ENCODE data around the gene RNF220.

RNF220 gene

GRCh38 chr1:44616284-44616990, 211.4 kb downstream of the RNF220 start:
- no peak for DNase-seq

DNA sequence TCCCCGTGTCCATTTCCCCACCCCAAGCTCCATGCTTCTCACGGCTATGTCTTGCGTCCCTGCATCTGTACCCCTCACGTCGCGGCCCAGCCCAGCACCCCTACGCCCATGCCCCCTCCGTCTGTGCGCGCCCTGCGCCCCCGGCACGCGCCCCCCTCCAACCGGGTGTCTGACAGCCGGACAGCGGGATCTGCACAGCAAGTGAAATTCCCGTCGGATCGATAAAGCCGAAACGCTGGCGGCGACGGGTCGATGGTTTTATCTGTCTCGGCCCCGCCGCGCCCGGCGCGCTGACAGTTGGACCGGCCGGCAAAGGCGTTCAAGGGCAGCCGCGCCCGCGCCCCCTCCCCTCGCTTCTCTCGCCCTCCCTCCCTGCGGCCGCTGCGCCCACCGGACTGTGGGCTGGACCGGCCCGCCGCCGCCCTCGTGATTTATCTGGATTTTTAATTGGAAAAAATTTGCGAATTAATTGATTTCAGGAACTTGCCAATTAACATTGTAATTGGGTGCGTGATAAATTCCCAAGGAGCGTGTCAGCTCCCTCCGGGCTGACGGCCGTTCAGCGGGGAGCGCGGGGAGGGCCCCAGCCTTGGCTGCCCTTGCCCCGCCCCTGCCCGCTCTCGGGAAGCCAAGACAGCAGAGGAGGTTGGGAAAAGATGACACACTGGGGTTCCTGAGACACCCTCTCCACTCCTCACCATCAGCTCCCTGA, 212.1 kb downstream of the RNF220 start:
- peak; percentile 88 for DNase-seq

DNA sequence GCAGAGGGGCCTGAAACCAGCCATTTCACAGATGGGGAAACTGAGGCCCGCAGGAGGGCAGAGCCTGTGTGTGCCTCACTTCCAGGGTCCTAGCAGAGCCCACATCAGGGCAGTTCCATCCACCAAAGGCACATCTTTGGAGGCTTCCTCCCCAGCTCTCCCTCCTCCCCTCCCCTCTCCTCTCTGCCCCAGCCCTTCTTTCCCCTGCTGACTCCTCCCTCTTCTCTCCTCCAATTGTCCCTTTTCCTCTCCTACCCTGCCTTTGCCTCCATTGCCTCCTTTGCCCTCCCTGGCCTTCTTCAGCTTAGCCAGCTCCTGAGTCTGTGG, 212.6 kb downstream of the RNF220 start:
- no peak for DNase-seq

- peak; percentile 98 for DNase-seq
Observed at GRCh38 chr1:44619261-44619900, 214.3 kb downstream of the RNF220 start.

DNA sequence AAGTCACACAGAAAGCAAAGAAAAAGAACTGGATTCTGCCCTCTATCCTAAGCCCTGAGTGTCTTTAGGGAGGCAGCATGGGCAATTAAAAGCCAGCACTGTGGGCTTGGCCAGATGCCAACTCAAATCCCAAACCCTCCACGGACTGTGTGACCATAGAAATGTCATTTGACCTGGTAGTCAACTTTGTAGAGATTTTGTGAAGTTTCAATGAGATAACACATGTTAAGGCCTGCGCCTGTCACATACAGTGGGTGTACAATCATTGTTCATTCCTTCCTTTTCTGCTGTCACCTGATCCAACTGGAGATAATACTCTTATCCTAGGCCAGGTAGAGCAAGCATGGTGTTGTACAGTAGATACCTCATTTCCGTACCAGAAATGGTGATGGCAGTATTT, 215.0 kb downstream of the RNF220 start:
- no peak for DNase-seq

- DNase-seq = peak; percentile 67
Observed at GRCh38 chr1:44621841-44622286, 216.8 kb downstream of the RNF220 start.

DNA sequence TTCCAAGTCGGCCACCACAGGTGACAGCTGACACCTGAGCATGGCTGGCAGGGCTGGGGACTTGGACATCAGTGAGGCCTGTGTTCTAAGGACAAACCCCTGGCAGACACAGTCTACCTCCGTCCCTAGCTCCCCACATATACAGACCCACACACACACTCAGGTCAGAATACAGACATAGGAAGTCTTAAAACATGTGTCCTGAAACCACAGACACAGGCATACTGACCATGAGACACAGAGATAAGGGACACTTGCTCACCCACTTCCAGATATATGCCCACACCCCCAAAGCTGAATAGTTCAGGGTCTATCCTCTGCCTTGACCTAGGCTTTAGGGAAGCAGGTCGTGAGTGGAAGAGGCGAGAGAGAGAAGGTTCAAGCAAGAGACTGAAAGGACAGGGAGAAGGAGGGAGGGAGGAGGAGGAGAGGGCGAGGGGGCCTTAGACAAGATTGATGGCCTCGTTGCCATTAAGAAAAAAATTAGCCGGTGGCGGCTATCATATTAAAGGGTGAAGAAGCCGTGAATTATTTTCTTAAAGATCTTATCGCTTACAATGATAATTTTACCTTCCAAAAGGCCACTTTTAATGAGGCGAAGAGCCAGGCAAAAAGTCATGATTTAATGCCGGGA, 219.3 kb downstream of the RNF220 start:
- DNase-seq = no peak

DNA sequence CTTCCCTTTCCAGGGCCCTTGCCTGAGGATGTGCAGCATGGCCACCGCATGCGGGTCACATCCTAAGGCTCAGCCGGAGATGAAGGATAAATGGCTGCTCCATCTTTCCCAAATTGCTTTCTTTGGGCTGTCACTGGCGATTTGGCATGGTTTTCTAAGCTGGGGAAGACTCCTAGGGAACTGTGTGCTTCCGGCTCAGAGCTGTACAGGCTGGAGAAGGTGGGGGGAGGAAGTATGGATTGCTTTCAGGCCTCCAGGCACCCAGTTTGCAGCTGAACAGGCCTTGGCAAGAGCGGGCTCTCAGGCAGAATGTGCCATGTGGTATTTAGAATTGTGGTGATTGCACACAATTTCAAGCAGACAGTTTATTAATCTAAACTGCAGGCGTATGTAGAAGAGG, 220.3 kb downstream of the RNF220 start:
- DNase-seq = no peak

GRCh38 chr1:44628962-44629756, 224.1 kb downstream of the RNF220 start:
- DNase-seq = peak; percentile 98

DNA sequence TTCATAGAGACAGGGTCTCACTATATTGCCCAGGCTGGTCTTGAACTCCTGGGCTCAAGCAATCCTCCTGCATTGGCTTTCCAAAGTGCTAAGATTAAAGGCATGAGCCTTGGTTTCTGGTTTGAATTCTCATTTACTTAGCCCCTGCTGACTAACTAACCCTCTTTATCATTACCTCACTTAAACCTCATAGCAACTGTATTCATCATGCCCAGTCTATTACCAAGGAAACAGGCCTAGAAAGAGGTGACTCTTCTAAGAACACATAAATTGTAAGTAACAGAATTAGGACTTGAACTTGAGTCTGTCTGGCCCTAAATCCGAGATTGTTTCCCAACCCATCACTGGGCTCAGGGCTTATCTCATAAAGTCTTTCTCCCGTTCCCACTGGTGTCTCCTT, 225.1 kb downstream of the RNF220 start:
- peak; percentile 69 for DNase-seq

DNA sequence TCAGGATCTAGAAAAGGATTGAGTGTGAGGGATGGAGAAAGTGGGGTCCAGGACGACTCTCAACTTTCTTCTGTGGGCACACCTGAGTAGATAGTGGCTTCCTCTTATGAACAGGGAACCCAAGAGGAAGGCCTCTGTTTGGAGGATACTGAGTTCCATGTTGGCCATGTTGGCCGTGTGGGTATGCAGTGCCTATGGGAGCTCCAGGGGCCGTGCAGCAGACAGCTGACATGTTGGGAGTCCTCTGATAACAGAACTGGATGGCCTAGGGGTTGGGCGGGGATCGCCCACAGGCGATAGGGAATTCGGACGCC, 226.2 kb downstream of the RNF220 start:
- DNase-seq = no peak

DNA sequence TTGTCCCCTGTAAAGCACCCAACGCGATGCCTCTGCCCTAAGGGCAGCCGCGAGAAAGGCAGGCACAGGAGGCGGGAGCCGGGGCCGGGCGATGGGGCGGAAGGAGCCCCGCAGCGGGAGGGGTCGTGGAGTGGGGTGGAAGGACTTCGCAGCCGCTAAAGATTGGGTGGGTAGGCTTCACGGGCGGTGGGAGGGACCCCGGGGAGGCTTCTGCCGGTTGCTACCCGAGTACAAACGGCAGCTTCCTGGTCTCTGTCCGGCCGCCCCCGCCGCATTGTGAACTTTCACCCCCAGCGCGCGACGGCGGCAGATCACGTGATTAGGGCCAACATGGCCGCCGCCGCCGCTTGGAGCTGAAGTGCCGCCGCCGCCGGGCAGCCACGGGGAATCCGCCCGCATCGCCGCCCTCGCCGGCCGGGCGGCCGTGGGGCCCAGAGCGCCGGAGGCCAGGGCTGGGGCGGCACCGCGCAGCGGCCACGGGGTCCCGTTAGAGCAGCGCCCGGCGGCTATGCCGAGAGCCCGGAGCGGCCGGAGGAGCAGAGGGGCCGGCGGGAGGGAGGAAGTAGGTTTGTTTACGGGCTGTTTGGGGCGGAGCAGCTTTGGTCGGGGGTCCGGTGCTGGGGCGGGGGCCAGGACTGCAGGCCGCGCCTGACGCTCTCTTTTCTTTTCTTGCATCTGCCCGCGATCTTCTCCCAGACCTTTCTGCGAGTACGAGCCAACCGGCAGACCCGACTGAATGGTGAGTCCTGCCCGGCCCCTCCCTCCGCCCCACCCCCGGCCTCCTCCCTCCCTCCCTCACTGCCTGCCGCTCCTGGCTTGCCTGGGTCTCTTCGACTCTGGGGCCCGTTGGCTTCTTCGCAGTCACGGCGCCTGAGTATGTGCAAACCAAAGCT, 226.8 kb downstream of the RNF220 start:
- DNase-seq = peak; percentile 87

DNA sequence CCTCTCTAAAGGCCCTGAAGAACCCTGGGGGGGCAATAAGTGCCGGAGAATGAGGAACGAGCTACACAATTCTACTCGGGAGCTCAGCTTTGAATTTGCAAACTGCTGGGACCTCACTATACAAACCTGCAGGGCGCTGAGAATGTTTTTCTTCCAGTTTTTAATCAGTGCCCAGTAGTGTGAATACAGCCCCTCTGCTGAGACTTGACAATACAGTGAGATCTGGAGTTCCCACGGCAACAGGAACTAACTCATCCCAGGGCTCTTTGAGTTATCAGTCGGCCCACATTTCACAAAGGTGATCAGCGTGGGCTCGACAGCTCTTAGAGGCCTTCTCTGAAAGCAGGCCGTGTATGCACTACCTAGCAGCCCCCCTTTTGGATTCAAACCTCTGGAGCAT, 227.5 kb downstream of the RNF220 start:
- DNase-seq = no peak

DNA sequence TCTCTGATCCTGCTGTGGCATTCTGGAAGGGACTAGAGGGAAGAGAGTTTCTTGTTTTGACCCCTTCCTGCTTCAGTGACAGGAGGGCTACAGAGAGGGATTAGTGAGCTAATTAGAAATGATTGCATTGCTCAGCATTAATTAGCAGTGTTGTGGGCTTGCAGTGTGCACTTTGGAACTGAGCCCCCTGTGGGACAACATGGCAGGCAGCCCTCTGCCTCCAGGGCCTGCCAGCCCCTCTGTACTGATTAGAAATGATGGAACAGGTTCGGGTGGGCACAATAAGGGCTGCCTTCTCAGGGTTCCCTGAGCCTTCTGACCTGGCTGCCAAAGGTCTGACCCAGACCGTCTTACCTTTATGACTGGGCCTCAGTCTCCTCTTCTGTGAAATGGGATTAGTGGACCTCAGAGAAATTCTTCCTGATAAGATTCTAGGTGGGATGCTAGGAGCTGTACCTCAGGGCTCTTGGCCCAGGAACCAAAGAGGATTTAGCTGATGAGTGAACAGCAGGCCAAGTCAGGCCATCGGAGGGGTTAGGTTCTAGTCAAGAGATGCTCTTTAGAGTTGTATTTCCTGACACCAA, 229.6 kb downstream of the RNF220 start:
- no peak for DNase-seq

- no peak for DNase-seq
Observed at GRCh38 chr1:44635439-44635838, 230.4 kb downstream of the RNF220 start.

GRCh38 chr1:44636083-44636687, 231.1 kb downstream of the RNF220 start:
- no peak for DNase-seq

DNA sequence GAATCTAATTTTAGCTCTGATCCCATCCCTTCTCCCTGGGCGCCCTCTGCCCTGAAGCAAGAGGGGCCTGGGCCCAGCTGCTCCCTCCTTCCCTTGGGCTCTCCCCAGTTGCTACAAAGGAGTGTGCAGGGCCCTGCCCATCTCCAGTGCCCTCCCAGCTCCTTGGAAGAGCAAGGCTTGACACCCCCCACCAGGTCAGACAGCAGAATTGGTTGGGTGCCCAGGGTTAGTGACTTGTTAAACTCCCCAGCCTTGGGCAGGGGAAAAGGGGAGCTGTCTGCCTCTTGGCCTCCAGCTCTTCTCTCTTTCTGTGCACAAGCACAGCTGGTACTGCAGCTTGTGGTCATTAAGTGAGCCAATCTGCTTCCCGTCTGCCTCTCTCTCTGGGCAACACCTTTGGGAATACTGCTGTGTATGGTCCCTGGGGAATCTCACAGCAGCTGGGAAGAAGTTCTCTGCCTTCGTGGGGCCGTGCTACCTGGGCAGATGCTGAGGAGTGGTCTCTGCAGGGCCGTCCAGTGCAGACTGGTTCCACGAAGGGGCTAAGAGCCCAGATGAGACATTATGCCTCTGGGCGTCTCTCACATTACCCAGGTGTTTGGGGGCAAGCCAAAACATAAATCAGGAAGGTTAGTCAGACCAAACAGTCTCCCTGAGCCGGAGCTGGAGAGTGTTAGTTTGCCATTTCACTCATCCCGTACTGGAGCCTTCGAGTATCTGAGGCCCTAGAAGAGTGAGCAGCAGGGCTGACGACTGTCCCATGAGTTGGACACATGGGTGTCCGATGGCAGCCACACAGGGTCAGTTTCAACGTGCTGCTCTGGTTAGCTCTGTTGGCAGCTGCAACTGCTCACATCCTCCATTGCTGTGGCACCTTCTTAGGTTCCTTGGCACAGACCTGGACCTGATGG, 231.9 kb downstream of the RNF220 start:
- peak; percentile 31 for DNase-seq

DNA sequence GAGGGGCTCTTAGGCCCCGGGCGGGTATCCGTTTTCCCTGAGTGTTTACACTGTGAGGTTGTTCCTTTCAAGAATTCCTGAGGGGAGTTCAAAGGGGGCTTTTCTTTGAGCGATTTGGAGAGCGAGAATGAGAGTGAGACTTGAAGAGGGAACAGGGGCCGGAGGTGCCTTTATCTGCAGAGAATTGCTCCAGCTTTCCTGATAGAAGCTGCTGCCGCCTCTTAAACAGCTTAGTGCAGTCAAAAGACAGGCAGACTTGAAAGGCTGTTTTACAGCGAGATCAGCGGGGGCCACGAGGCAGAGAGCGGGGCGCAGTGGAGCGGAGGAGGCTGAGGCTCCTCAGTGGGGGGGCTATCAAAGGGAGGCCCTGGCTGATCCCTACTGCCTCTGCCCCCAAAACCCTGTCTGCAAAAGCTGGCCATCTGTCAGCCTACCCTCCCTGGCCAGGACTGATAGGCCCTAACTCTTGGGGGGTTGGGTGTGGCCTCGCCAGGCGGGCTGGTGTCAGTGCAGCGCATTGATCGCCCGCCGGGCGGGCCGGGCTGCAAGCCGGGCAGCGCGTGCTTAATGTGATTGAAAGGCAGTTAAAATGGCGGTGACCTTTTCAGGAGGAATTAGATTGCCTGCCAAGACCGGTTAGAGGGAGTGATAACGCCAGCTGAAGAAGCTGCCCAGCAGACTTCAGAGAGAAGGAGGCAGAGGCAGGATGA, 232.8 kb downstream of the RNF220 start:
- DNase-seq = no peak

DNA sequence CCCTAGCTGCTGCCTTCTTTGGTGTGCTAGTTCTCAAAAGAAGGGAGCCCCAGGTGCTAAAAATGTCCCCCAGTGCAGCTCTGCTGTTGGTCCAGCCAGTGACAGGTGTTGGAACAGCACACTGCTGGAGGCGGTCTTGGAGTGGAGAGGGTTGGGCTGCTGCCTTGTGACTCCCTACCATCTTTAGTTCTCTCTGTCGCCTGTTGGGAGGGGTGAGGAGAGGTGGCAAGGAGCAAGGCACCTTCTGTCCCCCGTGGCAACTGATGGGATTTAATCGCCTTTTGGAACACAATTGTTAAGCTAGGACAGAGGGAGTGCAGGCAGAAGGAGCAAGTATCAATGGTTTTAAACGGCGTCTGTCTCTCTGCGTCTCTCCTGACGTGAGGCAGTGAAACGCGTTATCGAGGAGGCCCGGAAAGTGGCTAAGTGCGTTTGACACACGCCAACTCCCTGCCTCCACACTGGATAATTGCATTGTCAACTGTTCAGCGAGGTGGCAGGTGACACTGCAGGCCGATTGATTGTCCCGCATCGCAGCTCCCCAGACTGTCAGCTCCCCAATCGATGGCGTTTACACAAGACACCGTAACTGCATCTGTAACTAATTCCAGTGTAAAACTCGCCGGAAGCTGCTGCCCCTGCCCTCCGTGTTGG, 235.3 kb downstream of the RNF220 start:
- no peak for DNase-seq

All from EL (cell line).